ENCODE data around the gene ABCA1. TPM values are rescaled to one million over a fixed set of nuclear protein-coding genes. Genes with fewer than 3 reads are reported as not detected.
"Not testable (repeated sequence)": the region's sequence is repeated elsewhere in the genome, so short reads cannot be mapped to it uniquely, and the experiment has no call there.

The ABCA1 gene
- 25.7 and 48.2 TPM in 2 replicates for total RNA-seq

GRCh38 chr9:104927912-104928740 is at the start of gene ABCA1:
Gene ABCA1 (minus strand): TSS chr9:104928155. CDS start chr9:104903679, 24,476 bp downstream.
- DNase-seq (ENCODE audit: low read depth) = peak; percentile 64

- peak; percentile 23 for DNase-seq (ENCODE audit: low read depth)
Observed at GRCh38 chr9:104977580-104977979, 49.6 kb upstream of the ABCA1 start.

- DNase-seq (ENCODE audit: low read depth) = no peak
Observed at GRCh38 chr9:104977168-104977567, 49.2 kb upstream of the ABCA1 start.

- DNase-seq (ENCODE audit: low read depth) = not testable (repeated sequence)
Observed at GRCh38 chr9:104975966-104976595, 48.1 kb upstream of the ABCA1 start.

GRCh38 chr9:104974053-104974962 is 46.4 kb upstream of the ABCA1 start:
- no peak for DNase-seq (ENCODE audit: low read depth)

GRCh38 chr9:104972242-104972866 is 44.4 kb upstream of the ABCA1 start:
- DNase-seq (ENCODE audit: low read depth) = no peak

- no peak for DNase-seq (ENCODE audit: low read depth)
Observed at GRCh38 chr9:104971511-104971910, 43.6 kb upstream of the ABCA1 start.

- peak; percentile 22 for DNase-seq (ENCODE audit: low read depth)
Observed at GRCh38 chr9:104970271-104970987, 42.5 kb upstream of the ABCA1 start.

- DNase-seq (ENCODE audit: low read depth) = no peak
Observed at GRCh38 chr9:104969116-104969515, 41.2 kb upstream of the ABCA1 start.

GRCh38 chr9:104968025-104968982 is 40.3 kb upstream of the ABCA1 start:
- DNase-seq (ENCODE audit: low read depth) = peak; percentile 94

- no peak for DNase-seq (ENCODE audit: low read depth)
Observed at GRCh38 chr9:104963076-104963475, 35.1 kb upstream of the ABCA1 start.

- DNase-seq (ENCODE audit: low read depth) = peak; percentile 4
Observed at GRCh38 chr9:104961701-104962359, 33.9 kb upstream of the ABCA1 start.

GRCh38 chr9:104961238-104961637 is 33.3 kb upstream of the ABCA1 start:
- DNase-seq (ENCODE audit: low read depth) = peak; percentile 11

GRCh38 chr9:104960662-104961061 is 32.7 kb upstream of the ABCA1 start:
- no peak for DNase-seq (ENCODE audit: low read depth)

- DNase-seq (ENCODE audit: low read depth) = no peak
Observed at GRCh38 chr9:104958751-104959150, 30.8 kb upstream of the ABCA1 start.

- DNase-seq (ENCODE audit: low read depth) = not testable (repeated sequence)
Observed at GRCh38 chr9:104958006-104958405, 30.1 kb upstream of the ABCA1 start.

GRCh38 chr9:104951487-104951886 is 23.5 kb upstream of the ABCA1 start:
- no peak for DNase-seq (ENCODE audit: low read depth)

- DNase-seq (ENCODE audit: low read depth) = no peak
Observed at GRCh38 chr9:104950838-104951237, 22.9 kb upstream of the ABCA1 start.

GRCh38 chr9:104948277-104948676 is 20.3 kb upstream of the ABCA1 start:
- no peak for DNase-seq (ENCODE audit: low read depth)
